ENCODE results near the gene NALCN.

The NALCN gene

DNA sequence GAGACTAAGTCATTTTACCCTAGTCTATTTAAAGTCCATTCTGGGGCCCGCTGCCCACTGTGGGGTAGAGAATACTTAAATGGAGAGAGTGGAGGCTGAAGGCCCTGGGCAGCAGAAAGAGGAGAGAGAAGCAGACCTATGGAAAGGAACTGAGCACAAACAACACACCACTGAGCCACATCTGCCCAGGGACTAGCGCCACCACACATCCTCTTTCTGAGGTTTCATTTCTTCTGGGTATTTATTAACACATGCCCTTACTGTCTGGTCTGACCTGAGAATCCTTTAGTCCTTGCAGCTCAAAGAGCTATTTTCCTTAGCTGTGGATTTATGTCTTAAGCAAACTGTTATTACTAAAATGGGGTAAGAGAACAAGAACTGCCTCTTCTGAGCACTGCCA is 154.0 kb downstream of the NALCN start:
- peaks cover 48% of the 10 kb centered on the region for H3K4me1 ChIP-seq (ENCODE audit: low read length)
- H3K4me2 ChIP-seq (ENCODE audit: low read length) = peak overlapping the region; percentile 81
- H2AFZ ChIP-seq (ENCODE audit: low read depth, low read length) = peak overlapping the region; percentile 54; the same call in 1 of the 2 replicates
- H3K79me2 ChIP-seq (ENCODE audit: low read length) = no peaks in the 10 kb centered on the region
- H3K4me3 ChIP-seq (ENCODE audit: low read length) = peak overlapping the region; percentile 58
- H3K27me3 ChIP-seq (ENCODE audit: low read depth, low read length) = no peaks in the 10 kb centered on the region
- H3K36me3 ChIP-seq (replicated peaks; ENCODE audit: low read depth, low read length) = no peaks in the 10 kb centered on the region
- peak overlapping the region; percentile 86 for H3K27ac ChIP-seq (ENCODE audit: low read length)
- TF ChIP-seq EZH2phosphoT487 (IDR thresholded peaks at IDR 0.05; ENCODE audit: low read depth) (no peak), CTCF (IDR thresholded peaks at IDR 0.05; ENCODE audit: low read depth, low read length) (peak; percentile 32)
- H3K9ac ChIP-seq (ENCODE audit: low read length) = peak overlapping the region; percentile 45
- no peaks in the 10 kb centered on the region for H3K9me3 ChIP-seq (ENCODE audit: insufficient read depth, low read length)
- no peaks in the 10 kb centered on the region for H4K20me1 ChIP-seq (ENCODE audit: insufficient read depth, low read length)

DNA sequence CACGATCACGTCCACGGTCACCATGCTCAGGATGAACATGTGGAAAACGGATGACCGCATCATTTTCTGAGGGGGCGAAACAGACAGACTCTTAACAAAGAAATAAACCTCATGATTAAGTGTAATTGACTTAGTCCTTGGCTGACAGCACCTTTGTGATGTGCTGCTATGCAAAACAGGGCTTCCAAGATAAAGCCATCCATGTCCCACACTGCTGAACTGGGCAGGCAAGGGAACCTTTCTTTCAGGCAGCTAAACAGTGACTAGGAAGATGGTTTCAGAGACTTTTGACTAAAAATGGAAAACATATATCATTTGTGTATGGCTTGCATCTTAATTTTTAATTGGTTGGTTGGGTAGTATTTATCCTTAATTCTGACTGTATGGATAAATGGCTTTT is 157.8 kb downstream of the NALCN start:
- Histone ChIP-seq H4K20me1 (ENCODE audit: insufficient read depth, low read length) (no peaks in the 10 kb centered on the region), H2AFZ (ENCODE audit: low read depth, low read length) (peak overlapping the region; percentile 93), H3K4me3 (ENCODE audit: low read length) (peak overlapping the region; percentile 74), H3K9ac (ENCODE audit: low read length) (peak overlapping the region; percentile 54), H3K27ac (ENCODE audit: low read length) (peak overlapping the region; percentile 77), H3K36me3 (replicated peaks; ENCODE audit: low read depth, low read length) (no peaks in the 10 kb centered on the region), H3K4me1 (ENCODE audit: low read length) (peaks cover 35% of the 10 kb centered on the region), H3K9me3 (ENCODE audit: insufficient read depth, low read length) (no peaks in the 10 kb centered on the region), H3K4me2 (ENCODE audit: low read length) (peak overlapping the region; percentile 91), H3K79me2 (ENCODE audit: low read length) (no peaks in the 10 kb centered on the region), H3K27me3 (ENCODE audit: low read depth, low read length) (no peaks in the 10 kb centered on the region)
- TF ChIP-seq EZH2phosphoT487 (IDR thresholded peaks at IDR 0.05; ENCODE audit: low read depth) (no peak), CTCF (IDR thresholded peaks at IDR 0.05; ENCODE audit: low read depth, low read length) (0 out of 2 replicates have a peak, but pooled peaks have one; percentile 6)

- H3K4me1 ChIP-seq (ENCODE audit: low read length) = peaks cover 31% of the 10 kb centered on the region
- H3K36me3 ChIP-seq (replicated peaks; ENCODE audit: low read depth, low read length) = no peaks in the 10 kb centered on the region
- peak overlapping the region; percentile 91 for H3K4me2 ChIP-seq (ENCODE audit: low read length)
- peak overlapping the region; percentile 93 for H2AFZ ChIP-seq (ENCODE audit: low read depth, low read length)
- H3K27ac ChIP-seq (ENCODE audit: low read length) = peak overlapping the region; percentile 77
- H3K9me3 ChIP-seq (ENCODE audit: insufficient read depth, low read length) = no peaks in the 10 kb centered on the region
- H3K9ac ChIP-seq (ENCODE audit: low read length) = peak overlapping the region; percentile 54
- H4K20me1 ChIP-seq (ENCODE audit: insufficient read depth, low read length) = no peaks in the 10 kb centered on the region
- H3K79me2 ChIP-seq (ENCODE audit: low read length) = no peaks in the 10 kb centered on the region
- TF ChIP-seq CTCF (IDR thresholded peaks at IDR 0.05; ENCODE audit: low read depth, low read length) (peak; percentile 26; the same call in 1 of the 2 replicates), EZH2phosphoT487 (IDR thresholded peaks at IDR 0.05; ENCODE audit: low read depth) (no peak)
- no peaks in the 10 kb centered on the region for H3K27me3 ChIP-seq (ENCODE audit: low read depth, low read length)
- H3K4me3 ChIP-seq (ENCODE audit: low read length) = peak overlapping the region; percentile 74
Measured at GRCh38 chr13:101258071-101258470, 158.2 kb downstream of the NALCN start.

- Histone ChIP-seq H2AFZ (ENCODE audit: low read depth, low read length) (no peak overlapping the region), H3K36me3 (replicated peaks; ENCODE audit: low read depth, low read length) (peaks cover 5% of the 10 kb centered on the region), H3K27ac (ENCODE audit: low read length) (no peak overlapping the region), H3K27me3 (ENCODE audit: low read depth, low read length) (no peaks in the 10 kb centered on the region), H3K4me1 (ENCODE audit: low read length) (peaks cover 25% of the 10 kb centered on the region), H3K4me2 (ENCODE audit: low read length) (peak overlapping the region; percentile 32), H3K9me3 (ENCODE audit: insufficient read depth, low read length) (peaks cover 8% of the 10 kb centered on the region; the same call in 1 of the 2 replicates), H3K79me2 (ENCODE audit: low read length) (no peaks in the 10 kb centered on the region), H4K20me1 (ENCODE audit: insufficient read depth, low read length) (no peaks in the 10 kb centered on the region), H3K9ac (ENCODE audit: low read length) (no peak overlapping the region), H3K4me3 (ENCODE audit: low read length) (0 out of 2 replicates have a peak overlapping the region, but pooled peaks have one; percentile 7)
- TF ChIP-seq EZH2phosphoT487 (IDR thresholded peaks at IDR 0.05; ENCODE audit: low read depth) = no peak
- no peak for TF ChIP-seq CTCF (IDR thresholded peaks at IDR 0.05; ENCODE audit: low read depth, low read length)
Measured at GRCh38 chr13:101248739-101249514, 167.4 kb downstream of the NALCN start.

Data from OCI-LY3 (cell line).